22Rv1 (cell line): Measurements from ENCODE around the gene RIPK1.

Experiments used
- CTCF ChIP-seq: fragments of 450-650 bp; IDR thresholded peaks from 2 replicates; pipeline ENCODE4 v1.5.1; 2017; ENCODE audit warnings: mild to moderate bottlenecking
- ZFX ChIP-seq: fragments of 450-650 bp; IDR thresholded peaks from 2 replicates; pipeline ENCODE4 v1.6.1; 2017; ENCODE audit warnings: antibody characterized with exemption, borderline replicate concordance

GRCh38 chr6:3144571-3144970 lies 76.3 kb downstream of the RIPK1 start:
- TF ChIP-seq CTCF = no peak
- TF ChIP-seq ZFX = no peak
